ENCODE measurements around the gene WDR4. TPM values are rescaled to one million over a fixed set of nuclear protein-coding genes. Genes with fewer than 3 reads are reported as not detected.
"Not testable (repeated sequence)": the region's sequence is repeated elsewhere in the genome, so short reads cannot be mapped to it uniquely, and the experiment has no call there.

Gene WDR4
- total and polyA plus RNA-seq, 2 experiments from 2014 or later, result 22.5 to 50.2 TPM

DNA sequence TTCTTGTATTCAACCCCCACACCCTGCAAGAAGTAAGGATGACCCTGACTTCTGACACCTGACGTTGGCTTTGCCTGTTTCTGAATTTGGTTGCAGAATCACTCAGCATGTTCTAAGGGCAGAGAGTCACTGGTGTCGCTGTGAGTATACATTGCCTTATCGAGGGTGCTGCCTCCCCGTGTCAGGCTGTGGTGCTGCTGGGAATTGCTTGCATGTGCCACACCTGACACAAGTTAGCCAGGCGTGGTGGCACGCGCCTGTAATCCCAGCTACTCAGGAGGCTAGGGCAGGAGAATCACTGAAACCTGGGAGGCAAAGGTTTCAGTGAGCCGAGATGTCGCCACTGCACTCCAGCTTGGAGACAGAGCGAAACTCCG is 45.9 kb downstream of the WDR4 start:
- peaks cover 25% of the 10 kb centered on the region for H3K36me3 Mint-ChIP-seq (ENCODE audit: low read depth)
- DNase-seq (ENCODE audit: low spot score) (peak; percentile 47), ATAC-seq (peak; percentile 36)
- no peak for TF ChIP-seq NANOG (IDR thresholded peaks at IDR 0.05; ENCODE audit: borderline replicate concordance)
- TF ChIP-seq, protein P1, sequence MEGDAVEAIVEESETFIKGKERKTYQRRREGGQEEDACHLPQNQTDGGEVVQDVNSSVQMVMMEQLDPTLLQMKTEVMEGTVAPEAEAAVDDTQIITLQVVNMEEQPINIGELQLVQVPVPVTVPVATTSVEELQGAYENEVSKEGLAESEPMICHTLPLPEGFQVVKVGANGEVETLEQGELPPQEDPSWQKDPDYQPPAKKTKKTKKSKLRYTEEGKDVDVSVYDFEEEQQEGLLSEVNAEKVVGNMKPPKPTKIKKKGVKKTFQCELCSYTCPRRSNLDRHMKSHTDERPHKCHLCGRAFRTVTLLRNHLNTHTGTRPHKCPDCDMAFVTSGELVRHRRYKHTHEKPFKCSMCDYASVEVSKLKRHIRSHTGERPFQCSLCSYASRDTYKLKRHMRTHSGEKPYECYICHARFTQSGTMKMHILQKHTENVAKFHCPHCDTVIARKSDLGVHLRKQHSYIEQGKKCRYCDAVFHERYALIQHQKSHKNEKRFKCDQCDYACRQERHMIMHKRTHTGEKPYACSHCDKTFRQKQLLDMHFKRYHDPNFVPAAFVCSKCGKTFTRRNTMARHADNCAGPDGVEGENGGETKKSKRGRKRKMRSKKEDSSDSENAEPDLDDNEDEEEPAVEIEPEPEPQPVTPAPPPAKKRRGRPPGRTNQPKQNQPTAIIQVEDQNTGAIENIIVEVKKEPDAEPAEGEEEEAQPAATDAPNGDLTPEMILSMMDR (conservative IDR thresholded peaks at IDR 0.05; ENCODE audit: low read depth in 2 of 2), result peak; percentile 22 to 38; a peak in 3 of 4 replicates
- Histone ChIP-seq H3K4me1 (ENCODE audit: insufficient read depth) (peaks cover 4% of the 10 kb centered on the region), H3K27ac (ENCODE audit: low read depth) (no peak overlapping the region), H4K20me1 (replicated peaks; ENCODE audit: insufficient read depth) (peaks cover 3% of the 10 kb centered on the region), H3K9me2 (ENCODE audit: insufficient read depth) (0 out of 2 replicates have a peak, but pooled peaks cover 5% of the 10 kb centered on the region), H3F3A (replicated peaks; ENCODE audit: low read depth) (peaks cover 44% of the 10 kb centered on the region), H3K79me2 (replicated peaks; ENCODE audit: insufficient read depth) (no peaks in the 10 kb centered on the region), H2AFZ (no peak overlapping the region), H3K36me3 (ENCODE audit: insufficient read depth) (no peaks in the 10 kb centered on the region), H3K27me3 (ENCODE audit: insufficient read depth) (peaks cover 20% of the 10 kb centered on the region), H3K4me3 (no peak overlapping the region), H3K4me2 (no peak overlapping the region; the same call in 1 of the 2 replicates)
- H3K4me1 Mint-ChIP-seq, result peaks cover 16% of the 10 kb centered on the region
- peaks cover 17% of the 10 kb centered on the region; the same call in 2 of the 3 replicates for H3K9me3 Mint-ChIP-seq
- H3K4me3 Mint-ChIP-seq, result no peak overlapping the region
- no peak overlapping the region for H3K27ac Mint-ChIP-seq
- H3K27me3 Mint-ChIP-seq (ENCODE audit: insufficient read depth, low read depth, poor library complexity), result peaks cover 67% of the 10 kb centered on the region

DNA sequence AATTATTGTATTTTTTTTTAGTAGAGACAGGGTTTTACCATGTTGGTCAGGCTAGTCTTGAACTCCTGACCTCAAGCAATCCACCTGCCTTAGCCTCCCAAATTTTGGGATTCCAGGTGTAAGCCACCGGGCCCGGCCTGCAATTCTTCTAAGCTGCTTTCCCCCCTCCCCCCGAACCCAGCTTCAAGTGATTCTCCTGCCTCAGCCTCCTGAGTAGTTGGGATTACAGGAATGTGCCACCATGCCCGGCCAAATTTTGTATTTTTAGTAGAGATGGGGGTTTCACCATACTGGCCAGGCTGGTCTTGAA is 47.1 kb downstream of the WDR4 start:
- H3K36me3 Mint-ChIP-seq (ENCODE audit: low read depth), result peaks cover 25% of the 10 kb centered on the region
- not testable (repeated sequence) for H3K27ac ChIP-seq (ENCODE audit: low read depth); H2AFZ ChIP-seq; H3K4me1 ChIP-seq (ENCODE audit: insufficient read depth); ATAC-seq; H3K9me2 ChIP-seq (ENCODE audit: insufficient read depth); H3K4me3 Mint-ChIP-seq; H3K4me2 ChIP-seq; H3K79me2 ChIP-seq (replicated peaks; ENCODE audit: insufficient read depth); H4K20me1 ChIP-seq (replicated peaks; ENCODE audit: insufficient read depth); H3K4me3 ChIP-seq; DNase-seq (ENCODE audit: low spot score); H3K36me3 ChIP-seq (ENCODE audit: insufficient read depth); H3K27ac Mint-ChIP-seq
- H3K27me3 Mint-ChIP-seq (ENCODE audit: insufficient read depth, low read depth, poor library complexity), result peaks cover 67% of the 10 kb centered on the region
- H3K9me3 Mint-ChIP-seq, result peaks cover 27% of the 10 kb centered on the region; the same call in 2 of the 3 replicates
- Histone ChIP-seq H3K27me3 (ENCODE audit: insufficient read depth) (peaks cover 32% of the 10 kb centered on the region), H3F3A (replicated peaks; ENCODE audit: low read depth) (peaks cover 39% of the 10 kb centered on the region)
- peaks cover 16% of the 10 kb centered on the region for H3K4me1 Mint-ChIP-seq

DNA sequence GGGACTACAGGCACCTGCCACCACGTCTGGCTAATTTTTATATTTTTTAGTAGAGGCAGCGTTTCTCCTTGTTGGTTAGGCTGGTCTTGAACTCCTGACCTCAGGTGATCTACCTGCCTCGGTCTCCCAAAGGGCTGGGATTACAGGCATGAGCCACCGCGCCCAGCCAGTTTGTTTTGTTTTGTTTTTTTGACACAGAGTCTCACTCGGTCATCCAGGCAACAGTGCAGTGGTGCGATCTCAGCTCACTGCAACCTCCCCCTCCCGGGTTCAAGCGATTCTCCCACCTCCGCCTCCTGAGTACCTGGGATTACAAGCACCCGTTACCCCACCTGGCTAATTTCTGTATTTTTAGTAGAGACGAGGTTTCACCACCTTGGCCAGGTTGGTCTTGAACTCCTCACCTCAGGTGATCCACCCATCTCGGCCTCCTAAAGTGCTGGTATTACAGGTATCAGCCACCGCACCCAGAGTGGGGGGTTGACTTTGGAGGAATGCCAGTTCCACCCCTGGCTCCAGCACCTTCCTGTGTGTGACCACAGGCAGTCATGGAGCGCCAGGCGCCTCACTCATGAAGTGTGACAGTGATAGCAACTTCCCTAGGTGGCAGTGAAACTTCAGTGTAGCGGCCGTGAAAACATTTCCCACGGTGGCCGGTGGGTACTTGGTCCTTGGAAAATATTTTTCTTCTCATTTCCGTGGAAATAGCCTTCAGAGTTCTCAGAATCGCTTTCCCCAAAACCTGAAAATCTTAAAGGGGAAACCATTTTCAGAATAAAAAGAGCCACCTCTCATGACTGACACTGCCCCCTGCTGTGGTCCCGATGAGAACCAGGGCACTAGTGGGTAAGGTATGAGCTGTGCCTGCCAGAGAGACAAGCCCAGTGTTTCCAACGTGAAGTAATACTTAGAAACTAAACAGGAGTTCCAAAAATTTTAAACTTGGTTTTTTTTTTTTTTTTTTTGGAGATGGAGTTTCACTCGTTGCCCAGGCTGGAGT is 48.6 kb downstream of the WDR4 start:
- no peak; the same call in 2 of the 3 replicates for ATAC-seq
- Histone ChIP-seq H3K9me2 (ENCODE audit: insufficient read depth) (0 out of 2 replicates have a peak, but pooled peaks cover 5% of the 10 kb centered on the region), H3K4me3 (no peak overlapping the region), H4K20me1 (replicated peaks; ENCODE audit: insufficient read depth) (peaks cover 3% of the 10 kb centered on the region), H3K4me2 (no peak overlapping the region), H3K36me3 (ENCODE audit: insufficient read depth) (no peaks in the 10 kb centered on the region), H2AFZ (no peak overlapping the region), H3F3A (replicated peaks; ENCODE audit: low read depth) (peaks cover 33% of the 10 kb centered on the region), H3K27ac (ENCODE audit: low read depth) (no peak overlapping the region), H3K79me2 (replicated peaks; ENCODE audit: insufficient read depth) (no peaks in the 10 kb centered on the region), H3K27me3 (ENCODE audit: insufficient read depth) (peaks cover 40% of the 10 kb centered on the region), H3K4me1 (ENCODE audit: insufficient read depth) (peaks cover 4% of the 10 kb centered on the region)
- Mint-ChIP-seq H3K9me3 (peaks cover 27% of the 10 kb centered on the region; the same call in 2 of the 3 replicates), H3K4me1 (peaks cover 16% of the 10 kb centered on the region), H3K27me3 (ENCODE audit: insufficient read depth, low read depth, poor library complexity) (peaks cover 56% of the 10 kb centered on the region), H3K4me3 (no peak overlapping the region), H3K36me3 (ENCODE audit: low read depth) (peaks cover 15% of the 10 kb centered on the region), H3K27ac (no peak overlapping the region)
- TF ChIP-seq, protein P1 (conservative IDR thresholded peaks at IDR 0.05; ENCODE audit: low read depth in 2 of 2), result 0 out of 4 replicates have a peak, but pooled peaks have one; percentile 7 to 12
- TF ChIP-seq, protein P2, sequence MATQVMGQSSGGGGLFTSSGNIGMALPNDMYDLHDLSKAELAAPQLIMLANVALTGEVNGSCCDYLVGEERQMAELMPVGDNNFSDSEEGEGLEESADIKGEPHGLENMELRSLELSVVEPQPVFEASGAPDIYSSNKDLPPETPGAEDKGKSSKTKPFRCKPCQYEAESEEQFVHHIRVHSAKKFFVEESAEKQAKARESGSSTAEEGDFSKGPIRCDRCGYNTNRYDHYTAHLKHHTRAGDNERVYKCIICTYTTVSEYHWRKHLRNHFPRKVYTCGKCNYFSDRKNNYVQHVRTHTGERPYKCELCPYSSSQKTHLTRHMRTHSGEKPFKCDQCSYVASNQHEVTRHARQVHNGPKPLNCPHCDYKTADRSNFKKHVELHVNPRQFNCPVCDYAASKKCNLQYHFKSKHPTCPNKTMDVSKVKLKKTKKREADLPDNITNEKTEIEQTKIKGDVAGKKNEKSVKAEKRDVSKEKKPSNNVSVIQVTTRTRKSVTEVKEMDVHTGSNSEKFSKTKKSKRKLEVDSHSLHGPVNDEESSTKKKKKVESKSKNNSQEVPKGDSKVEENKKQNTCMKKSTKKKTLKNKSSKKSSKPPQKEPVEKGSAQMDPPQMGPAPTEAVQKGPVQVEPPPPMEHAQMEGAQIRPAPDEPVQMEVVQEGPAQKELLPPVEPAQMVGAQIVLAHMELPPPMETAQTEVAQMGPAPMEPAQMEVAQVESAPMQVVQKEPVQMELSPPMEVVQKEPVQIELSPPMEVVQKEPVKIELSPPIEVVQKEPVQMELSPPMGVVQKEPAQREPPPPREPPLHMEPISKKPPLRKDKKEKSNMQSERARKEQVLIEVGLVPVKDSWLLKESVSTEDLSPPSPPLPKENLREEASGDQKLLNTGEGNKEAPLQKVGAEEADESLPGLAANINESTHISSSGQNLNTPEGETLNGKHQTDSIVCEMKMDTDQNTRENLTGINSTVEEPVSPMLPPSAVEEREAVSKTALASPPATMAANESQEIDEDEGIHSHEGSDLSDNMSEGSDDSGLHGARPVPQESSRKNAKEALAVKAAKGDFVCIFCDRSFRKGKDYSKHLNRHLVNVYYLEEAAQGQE (IDR thresholded peaks at IDR 0.05; ENCODE audit: unreplicated experiment), result no peak
- DNase-seq (ENCODE audit: low spot score), result no peak

All from GM23338 (cell line).